ENCODE results near the gene ABCB1. TPM values are rescaled to one million over a fixed set of nuclear protein-coding genes. Genes with fewer than 3 reads are reported as not detected.

The ABCB1 gene
- polyA plus RNA-seq, 1 donor from 2014 or later = 1.6 TPM

GRCh38 chr7:87480386-87480785, 120.3 kb downstream of the ABCB1 start:
- Histone ChIP-seq H2AFZ (ENCODE audit: low read depth, low read length) (no peak overlapping the region), H4K20me1 (ENCODE audit: insufficient read depth) (no peaks in the 10 kb centered on the region)

GRCh38 chr7:87479951-87480350, 120.7 kb downstream of the ABCB1 start:
- H3K27me3 ChIP-seq (ENCODE audit: insufficient read depth, low read depth, low read length) = peaks cover 18% of the 10 kb centered on the region
- H3K36me3 ChIP-seq (ENCODE audit: insufficient read depth, low read length) = no peaks in the 10 kb centered on the region
- H3K9me3 ChIP-seq (ENCODE audit: low read length) = no peaks in the 10 kb centered on the region
- TF ChIP-seq EZH2 (IDR thresholded peaks at IDR 0.05; ENCODE audit: borderline replicate concordance, insufficient read depth, low read length, poor library complexity, severe bottlenecking) = no peak
- no peak for TF ChIP-seq SMC3 (conservative IDR thresholded peaks at IDR 0.05; ENCODE audit: poor library complexity)
- TF ChIP-seq MXI1 (conservative IDR thresholded peaks at IDR 0.05; ENCODE audit: poor library complexity, severe bottlenecking) = no peak
- TF ChIP-seq POLR2AphosphoS5 (IDR thresholded peaks at IDR 0.05) = no peak
- no peak for TF ChIP-seq CTCF (IDR thresholded peaks at IDR 0.05; ENCODE audit: poor library complexity, severe bottlenecking)
- H4K20me1 ChIP-seq (ENCODE audit: insufficient read depth) = no peaks in the 10 kb centered on the region
- H3K9me2 ChIP-seq (ENCODE audit: insufficient read depth, low read length) = no peaks in the 10 kb centered on the region
- no peak overlapping the region for H3K27ac ChIP-seq (ENCODE audit: low read length)
- no peaks in the 10 kb centered on the region for H3F3A ChIP-seq (ENCODE audit: insufficient read depth, low read length, poor library complexity, severe bottlenecking)
- no peak overlapping the region for H3K4me2 ChIP-seq (ENCODE audit: low read length)
- no peak overlapping the region for H3K9ac ChIP-seq (ENCODE audit: low read length)
- no peaks in the 10 kb centered on the region for H3K79me2 ChIP-seq (replicated peaks; ENCODE audit: insufficient read depth, low read length)
- no peak overlapping the region for H2AFZ ChIP-seq (ENCODE audit: low read depth, low read length)
- no peak overlapping the region for H3K4me3 ChIP-seq (ENCODE audit: low read length)

More at GRCh38 chr7:87480386-87480785, 120.3 kb downstream of the ABCB1 start:
- Histone ChIP-seq H3K27me3 (ENCODE audit: insufficient read depth, low read depth, low read length) (peaks cover 14% of the 10 kb centered on the region), H3F3A (ENCODE audit: insufficient read depth, low read length, poor library complexity, severe bottlenecking) (no peaks in the 10 kb centered on the region), H3K27ac (ENCODE audit: low read length) (no peak overlapping the region), H3K4me3 (ENCODE audit: low read length) (no peak overlapping the region), H3K9me3 (ENCODE audit: low read length) (no peaks in the 10 kb centered on the region), H3K4me2 (ENCODE audit: low read length) (no peak overlapping the region), H3K9ac (ENCODE audit: low read length) (no peak overlapping the region), H3K9me2 (ENCODE audit: insufficient read depth, low read length) (no peaks in the 10 kb centered on the region), H3K36me3 (ENCODE audit: insufficient read depth, low read length) (no peaks in the 10 kb centered on the region), H3K79me2 (replicated peaks; ENCODE audit: insufficient read depth, low read length) (no peaks in the 10 kb centered on the region)
- no peak for TF ChIP-seq EP300 (conservative IDR thresholded peaks at IDR 0.05; ENCODE audit: poor library complexity, severe bottlenecking)
- no peak for TF ChIP-seq TAF1 (IDR thresholded peaks at IDR 0.05; ENCODE audit: low read depth)
- TF ChIP-seq SMC3 (conservative IDR thresholded peaks at IDR 0.05; ENCODE audit: poor library complexity) = no peak
- TF ChIP-seq REST (IDR thresholded peaks at IDR 0.05; ENCODE audit: borderline replicate concordance) = no peak

- H3K9ac ChIP-seq (ENCODE audit: low read length) = no peak overlapping the region
- no peak overlapping the region for H3K4me2 ChIP-seq (ENCODE audit: low read length)
- H2AFZ ChIP-seq (ENCODE audit: low read depth, low read length) = no peak overlapping the region
- H3K9me2 ChIP-seq (ENCODE audit: insufficient read depth, low read length) = no peaks in the 10 kb centered on the region
- no peak overlapping the region for H3K27ac ChIP-seq (ENCODE audit: low read length)
- no peaks in the 10 kb centered on the region for H3K9me3 ChIP-seq (ENCODE audit: low read length)
- H3K79me2 ChIP-seq (replicated peaks; ENCODE audit: insufficient read depth, low read length) = no peaks in the 10 kb centered on the region
- TF ChIP-seq RAD21 (conservative IDR thresholded peaks at IDR 0.05) = no peak
- no peak for TF ChIP-seq TAF1 (IDR thresholded peaks at IDR 0.05; ENCODE audit: low read depth)
- TF ChIP-seq POLR2AphosphoS5 (IDR thresholded peaks at IDR 0.05) = no peak
- TF ChIP-seq SMC3 (conservative IDR thresholded peaks at IDR 0.05; ENCODE audit: poor library complexity) = no peak
- no peak for TF ChIP-seq EZH2 (IDR thresholded peaks at IDR 0.05; ENCODE audit: borderline replicate concordance, insufficient read depth, low read length, poor library complexity, severe bottlenecking)
- TF ChIP-seq EP300 (conservative IDR thresholded peaks at IDR 0.05; ENCODE audit: poor library complexity, severe bottlenecking) = no peak
- no peak for TF ChIP-seq REST (IDR thresholded peaks at IDR 0.05; ENCODE audit: borderline replicate concordance)
- no peak for TF ChIP-seq MXI1 (conservative IDR thresholded peaks at IDR 0.05; ENCODE audit: poor library complexity, severe bottlenecking)
- no peak for TF ChIP-seq CTCF (IDR thresholded peaks at IDR 0.05; ENCODE audit: poor library complexity, severe bottlenecking)
- peaks cover 28% of the 10 kb centered on the region for H3K27me3 ChIP-seq (ENCODE audit: insufficient read depth, low read depth, low read length)
- no peaks in the 10 kb centered on the region for H3K36me3 ChIP-seq (ENCODE audit: insufficient read depth, low read length)
- H3K4me3 ChIP-seq (ENCODE audit: low read length) = no peak overlapping the region
- no peaks in the 10 kb centered on the region for H3F3A ChIP-seq (ENCODE audit: insufficient read depth, low read length, poor library complexity, severe bottlenecking)
- no peaks in the 10 kb centered on the region for H4K20me1 ChIP-seq (ENCODE audit: insufficient read depth)
Observed at GRCh38 chr7:87476179-87476557, 124.5 kb downstream of the ABCB1 start.

Data from neural cell (in vitro differentiated cells).